HG03196 (cell line): Measurements from ENCODE around the gene CLIC5.

Experiments used
- ATAC-seq: cut with Tn5 transposase; IDR thresholded peaks from one replicate; pipeline ENCODE4 v1.9.1; 2021; ENCODE audit not compliant: unreplicated experiment

The CLIC5 gene

DNA sequence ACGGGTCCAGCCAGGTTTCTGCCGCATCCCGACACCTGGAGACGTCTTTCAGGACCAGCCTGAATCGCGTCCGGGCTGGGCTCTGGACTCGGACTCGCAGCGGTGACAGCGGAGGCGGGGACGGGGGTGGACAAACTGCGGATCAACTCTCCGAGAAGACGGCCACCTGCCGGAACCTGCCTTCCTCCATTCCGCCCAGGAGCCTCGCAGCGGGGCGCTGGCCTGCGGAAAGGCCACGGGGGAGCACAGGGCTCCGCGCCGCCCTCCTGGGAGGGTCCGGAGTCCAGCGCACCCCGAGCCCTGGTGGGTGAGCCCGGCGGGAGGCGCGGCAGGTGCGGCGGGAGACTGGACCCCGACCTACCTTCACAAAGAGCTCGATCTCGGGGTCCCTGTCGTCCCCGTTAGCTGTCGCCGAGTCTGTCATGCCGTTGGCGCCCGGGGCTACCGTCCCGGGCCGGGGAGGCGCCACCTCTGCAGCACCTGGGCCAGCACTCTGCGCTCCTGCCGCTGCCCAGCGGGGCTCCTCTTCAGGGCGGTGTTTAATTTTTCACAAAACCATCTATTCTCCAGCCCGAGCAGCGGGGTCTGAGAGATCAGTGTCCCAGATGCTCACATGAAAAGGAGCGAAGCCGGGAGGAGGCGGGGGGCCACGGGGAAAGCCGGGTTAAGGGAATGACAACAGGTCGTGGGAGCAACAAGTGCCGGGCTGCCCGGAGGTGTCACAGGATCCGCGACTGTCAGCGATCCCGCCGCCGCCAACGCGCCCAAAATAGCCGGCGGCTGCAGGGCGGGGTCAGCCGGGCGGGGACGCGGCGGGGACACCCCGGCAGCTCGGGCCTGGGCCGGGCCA lies at the start of gene CLIC5:
Gene CLIC5, minus strand, starts transcription at position 742 of the 850 bp plus-strand sequence. Its CDS starts 318 bp downstream, at position 424.
- no peak for ATAC-seq

DNA sequence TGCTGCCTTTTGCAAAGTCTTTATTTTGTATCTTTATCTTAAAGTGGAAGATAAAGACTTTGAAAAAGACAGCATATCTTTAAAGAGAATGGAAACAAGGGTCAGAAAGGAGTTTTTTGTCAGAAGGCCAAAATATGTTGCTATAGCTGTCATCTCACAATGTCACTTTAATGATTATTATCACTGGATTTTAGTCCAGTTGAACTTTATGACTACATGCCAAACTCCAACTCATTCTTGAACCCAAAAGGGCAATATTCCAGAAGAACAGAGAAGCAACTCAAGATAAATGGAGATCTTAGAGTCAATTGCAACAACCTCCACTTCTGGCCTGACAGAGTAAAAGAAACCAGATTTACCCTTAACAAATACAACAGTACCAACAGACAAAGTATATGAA lies 47.3 kb upstream of the CLIC5 start:
- ATAC-seq, result no peak

DNA sequence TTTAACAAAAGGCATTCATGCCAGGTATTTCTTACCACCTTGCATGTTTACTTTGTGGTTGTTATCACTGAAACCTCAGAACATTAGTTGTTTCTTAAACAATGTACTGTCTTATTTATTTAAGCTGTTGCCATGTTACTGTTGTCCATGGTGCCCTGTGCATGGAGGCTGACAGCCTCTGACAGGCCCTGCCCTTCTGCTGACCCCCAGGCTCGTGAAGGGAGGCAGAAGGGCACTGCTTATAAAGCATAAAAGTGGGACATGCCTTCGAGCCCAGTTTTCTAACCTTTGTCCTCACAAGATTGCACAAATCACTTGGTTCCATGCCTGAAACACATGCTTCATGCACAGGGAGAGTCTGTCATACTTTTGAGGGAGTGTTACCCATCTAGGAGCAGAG lies 46.7 kb upstream of the CLIC5 start:
- ATAC-seq, result no peak

DNA sequence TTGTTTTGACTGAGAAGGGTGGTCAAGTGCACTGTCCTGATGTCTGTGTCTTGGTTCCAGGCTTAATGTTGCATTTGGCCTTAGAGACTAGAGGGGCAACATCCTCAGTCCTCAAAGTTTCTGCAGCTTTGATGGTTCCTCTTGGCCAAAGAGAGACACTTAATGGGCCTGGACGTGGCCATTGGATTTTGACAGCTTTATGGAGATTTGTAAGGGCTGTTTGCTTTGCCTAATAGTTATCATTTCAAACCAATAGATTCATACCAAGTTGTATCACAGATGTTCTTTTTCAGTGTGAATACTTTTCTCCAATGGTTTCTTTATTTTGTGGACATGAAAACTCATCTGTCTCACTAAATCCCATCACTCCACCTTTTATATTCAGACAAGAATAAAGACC lies 45.8 kb upstream of the CLIC5 start:
- no peak for ATAC-seq

DNA sequence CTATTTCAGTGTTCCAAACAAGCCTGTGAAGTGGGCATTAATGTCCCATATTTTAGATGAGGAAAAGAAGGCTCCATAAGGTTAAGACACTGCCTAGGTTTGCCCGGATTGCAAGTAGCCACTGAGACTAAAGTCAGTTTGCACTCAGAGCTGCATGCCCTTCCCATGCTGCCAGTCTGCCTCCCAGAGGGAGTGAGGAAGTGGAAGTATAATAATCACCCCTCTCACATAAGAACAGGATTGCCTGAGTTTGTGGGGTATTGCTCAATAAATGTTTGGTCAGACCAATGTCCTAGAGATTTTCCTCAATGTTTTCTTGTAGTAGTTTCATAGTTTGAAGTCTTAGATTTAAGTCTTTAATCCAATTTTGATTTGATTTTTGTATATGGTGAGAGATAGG lies 43.9 kb upstream of the CLIC5 start:
- no peak for ATAC-seq

DNA sequence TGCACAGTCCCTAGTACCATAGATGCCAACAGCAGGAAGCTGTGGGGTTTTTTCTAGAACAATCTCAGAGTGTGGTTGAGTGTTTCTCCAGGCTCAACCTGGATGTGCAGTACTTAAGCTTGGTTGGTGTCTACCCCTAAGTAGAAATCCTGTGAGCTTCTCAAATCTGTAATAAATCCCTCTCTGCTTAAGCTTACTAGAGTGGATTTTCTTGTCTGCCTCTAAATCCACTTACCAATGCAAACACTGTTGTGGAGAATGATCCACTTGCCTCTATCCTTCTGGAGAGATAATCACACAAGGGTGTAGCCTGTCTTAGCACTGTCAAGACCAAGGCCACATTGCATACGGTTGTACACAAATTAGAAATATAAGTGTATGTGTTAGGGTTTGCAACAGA lies 43.3 kb upstream of the CLIC5 start:
- ATAC-seq, result no peak

DNA sequence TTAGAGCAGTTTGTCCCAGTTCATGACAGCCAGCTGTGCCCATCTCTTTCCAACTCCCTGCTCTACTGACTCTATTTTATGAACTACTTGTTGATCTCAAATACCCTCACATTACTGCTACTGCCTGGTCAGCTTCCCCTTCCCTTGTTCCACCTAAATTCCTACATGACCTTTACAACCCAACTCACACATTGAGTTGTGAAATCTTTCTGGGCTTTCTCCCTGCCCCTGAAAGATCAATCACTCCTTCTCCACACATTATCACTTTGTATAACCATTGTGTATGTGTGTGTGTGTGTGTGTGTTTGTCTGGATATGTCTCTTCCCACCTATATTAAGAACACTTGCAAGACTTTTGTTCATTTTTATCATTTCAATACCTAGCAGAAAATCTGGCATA lies 42.1 kb upstream of the CLIC5 start:
- ATAC-seq, result no peak

DNA sequence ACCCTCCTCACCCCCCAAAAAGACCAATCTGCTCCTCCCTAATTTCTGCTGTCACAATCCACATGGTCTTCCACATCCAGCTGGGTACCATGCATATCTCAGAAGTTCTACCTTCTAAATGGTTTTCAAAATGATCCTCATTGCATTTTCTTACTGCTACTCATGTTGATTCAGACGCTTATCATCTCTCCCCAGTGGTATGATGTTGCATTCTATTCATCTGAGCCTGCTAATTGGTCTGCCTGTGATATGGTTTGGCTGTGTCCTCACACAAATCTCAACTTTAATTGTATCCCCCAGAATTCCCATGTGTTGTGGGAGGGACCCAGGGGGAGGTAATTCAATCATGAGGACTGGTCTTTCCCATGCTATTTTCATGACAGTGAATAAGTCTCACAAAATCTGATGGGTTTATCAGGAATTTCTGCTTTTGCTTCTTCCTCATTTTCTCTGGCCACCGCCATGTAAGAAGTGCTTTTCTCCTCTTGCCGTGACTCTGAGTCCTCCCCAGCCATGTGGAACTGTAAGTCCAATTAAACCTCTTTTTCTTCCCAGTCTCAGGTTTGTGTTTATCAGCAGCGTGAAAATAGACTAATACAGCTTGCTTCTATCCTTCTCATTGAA lies 41.4 kb upstream of the CLIC5 start:
- ATAC-seq, result no peak

DNA sequence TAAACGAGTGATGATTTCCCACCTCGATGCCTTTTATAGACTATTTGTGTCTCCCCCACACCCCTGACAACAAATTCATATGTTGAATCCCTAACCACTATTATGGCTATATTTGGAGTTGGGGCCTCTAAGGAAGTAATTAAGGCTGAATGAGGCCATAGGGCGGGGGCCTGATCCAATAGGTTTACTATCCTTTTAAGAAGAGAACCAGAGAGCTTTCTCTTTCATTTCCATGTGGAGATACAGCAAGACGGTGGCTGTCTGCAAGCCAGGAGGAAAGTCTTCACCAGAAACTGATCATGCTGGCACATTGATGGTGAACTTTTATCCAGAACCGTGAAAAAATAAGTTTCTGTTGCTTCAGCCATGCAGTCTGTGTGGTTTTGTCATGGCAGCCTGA lies 38.9 kb upstream of the CLIC5 start:
- no peak for ATAC-seq

DNA sequence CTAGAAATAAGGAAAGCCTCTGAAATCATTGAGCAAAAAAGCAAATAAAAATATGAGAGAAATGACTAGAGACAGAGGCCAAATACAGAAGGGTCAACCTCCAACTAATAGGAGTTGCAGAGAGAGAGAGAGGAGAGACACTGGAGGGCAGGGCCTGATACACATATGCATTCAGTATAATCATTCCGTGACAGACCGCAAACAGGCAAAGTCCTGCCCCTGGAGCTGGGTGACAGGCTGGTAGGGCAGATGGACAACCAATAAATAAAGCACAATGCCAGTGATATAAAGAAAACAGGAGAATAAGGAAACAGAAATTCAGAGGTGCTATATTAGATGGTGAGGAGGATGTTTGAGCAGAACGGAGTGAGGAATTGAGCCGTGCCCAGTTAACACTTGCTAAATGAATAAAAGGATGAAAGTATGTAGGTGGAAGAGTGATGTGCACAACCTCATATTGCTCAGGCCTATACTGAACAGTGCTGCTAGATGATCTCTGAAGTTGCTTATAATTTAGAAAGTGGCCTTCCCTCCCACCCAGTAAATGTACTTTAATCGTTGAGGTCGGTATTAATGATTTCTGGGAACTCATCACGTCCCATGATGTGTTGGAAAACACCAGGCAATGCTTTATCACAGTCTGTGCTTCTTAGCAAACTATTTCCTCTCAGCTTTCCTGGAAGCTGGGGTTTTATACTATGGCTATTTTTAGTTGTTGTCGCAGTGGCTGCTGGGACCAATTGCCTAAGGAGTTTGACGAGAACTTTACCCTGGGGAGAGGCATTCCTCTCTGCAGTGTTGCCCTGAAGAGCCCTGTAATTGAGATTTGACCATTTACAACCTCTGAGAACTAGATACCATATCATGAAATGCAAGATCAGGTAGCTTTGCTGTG lies 37.6 kb upstream of the CLIC5 start:
- no peak for ATAC-seq

DNA sequence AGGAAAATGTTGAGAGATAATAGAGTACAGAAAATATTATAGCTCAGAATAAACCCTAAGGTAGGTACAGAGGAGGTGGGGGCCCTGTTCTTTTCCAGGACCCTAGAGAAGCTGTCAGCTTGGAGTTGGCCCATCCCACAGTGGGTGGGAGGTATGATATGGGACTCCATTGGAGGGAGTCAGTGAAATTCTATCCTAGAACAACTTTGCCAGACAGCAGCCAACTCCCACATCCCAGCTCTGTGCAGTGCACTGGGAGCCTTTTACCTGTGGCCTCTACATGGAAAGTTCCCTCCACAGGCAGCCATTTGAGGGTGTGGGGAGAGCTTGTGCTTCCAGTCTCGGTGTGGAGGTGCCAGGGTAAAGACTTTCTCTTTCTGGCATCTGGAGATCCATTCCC lies 36.8 kb upstream of the CLIC5 start:
- no peak for ATAC-seq

DNA sequence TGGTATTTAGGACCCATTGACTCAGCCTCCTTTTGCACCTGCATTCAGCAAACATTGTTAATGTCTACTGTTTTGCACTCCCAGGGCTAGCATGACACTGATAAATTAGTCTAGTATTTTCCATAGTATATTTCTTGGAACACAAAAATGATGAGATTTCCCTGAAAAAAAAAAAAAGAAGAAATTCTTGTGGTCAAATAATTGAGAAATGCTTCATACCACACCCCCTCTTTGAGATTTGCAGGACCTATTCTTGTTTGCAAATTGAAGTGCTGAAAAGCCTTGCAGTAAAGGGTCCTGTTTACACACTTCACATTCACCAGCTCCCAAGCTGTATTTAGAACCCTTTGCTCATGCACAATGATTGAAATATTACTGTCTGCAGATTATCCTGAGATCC lies 36.3 kb upstream of the CLIC5 start:
- no peak for ATAC-seq

DNA sequence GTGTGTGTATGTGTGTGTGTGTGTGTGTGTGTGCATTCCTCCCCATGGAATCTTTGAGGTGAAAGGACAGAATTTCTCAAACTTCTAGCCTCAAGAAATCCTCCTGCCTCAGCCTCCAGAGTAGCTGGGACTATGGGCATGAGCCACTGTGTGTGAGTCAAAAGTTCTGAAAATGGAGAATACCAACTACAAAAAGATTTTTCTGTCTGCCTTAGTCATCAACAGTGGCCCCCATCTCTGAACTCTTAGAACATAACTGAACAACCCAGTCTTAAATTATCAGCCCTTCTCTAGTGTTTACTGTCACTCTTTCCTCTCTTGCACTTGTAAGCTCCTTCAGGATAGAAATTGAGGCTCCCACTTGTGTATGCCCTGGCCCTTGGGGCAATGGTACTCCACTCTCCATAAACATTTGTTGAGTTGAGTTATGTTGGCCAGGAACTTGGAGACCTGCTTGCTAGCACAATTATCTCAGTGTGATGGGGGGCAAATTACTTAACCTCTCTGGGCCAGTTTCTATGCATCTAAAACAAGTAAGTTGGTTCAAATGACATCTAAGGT lies 35.3 kb upstream of the CLIC5 start:
- ATAC-seq, result no peak

DNA sequence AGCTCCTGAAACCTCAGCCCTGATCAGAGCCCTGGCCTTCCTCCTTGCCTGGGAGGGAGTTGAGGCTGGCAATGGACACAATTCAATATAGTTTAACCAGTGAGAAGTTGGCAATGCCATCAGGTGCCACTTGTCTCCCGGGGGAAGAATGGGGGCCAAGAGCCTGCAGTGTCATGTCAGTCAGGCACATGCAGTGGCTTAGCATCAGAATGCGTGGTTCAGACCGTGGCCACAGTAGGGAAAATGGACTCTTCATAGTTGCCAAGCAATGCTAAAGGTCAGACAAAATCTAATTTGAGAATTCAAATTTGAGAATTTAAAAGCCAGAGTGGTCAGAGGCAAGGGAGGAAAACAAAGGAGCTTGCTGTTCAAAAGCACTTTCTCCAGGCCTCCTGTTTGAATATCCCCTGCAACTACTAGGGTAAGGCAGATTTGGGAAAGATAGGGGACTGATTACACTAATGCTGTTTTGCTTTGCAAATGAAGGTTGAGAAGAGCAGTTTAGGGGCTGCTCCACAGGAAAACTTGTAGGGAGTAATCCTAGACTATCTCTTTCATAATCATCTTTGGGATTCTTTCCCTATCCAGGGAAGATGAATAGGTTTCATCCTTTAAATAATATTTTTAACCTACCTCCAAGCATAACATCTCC lies 33.1 kb upstream of the CLIC5 start:
- ATAC-seq, result no peak

DNA sequence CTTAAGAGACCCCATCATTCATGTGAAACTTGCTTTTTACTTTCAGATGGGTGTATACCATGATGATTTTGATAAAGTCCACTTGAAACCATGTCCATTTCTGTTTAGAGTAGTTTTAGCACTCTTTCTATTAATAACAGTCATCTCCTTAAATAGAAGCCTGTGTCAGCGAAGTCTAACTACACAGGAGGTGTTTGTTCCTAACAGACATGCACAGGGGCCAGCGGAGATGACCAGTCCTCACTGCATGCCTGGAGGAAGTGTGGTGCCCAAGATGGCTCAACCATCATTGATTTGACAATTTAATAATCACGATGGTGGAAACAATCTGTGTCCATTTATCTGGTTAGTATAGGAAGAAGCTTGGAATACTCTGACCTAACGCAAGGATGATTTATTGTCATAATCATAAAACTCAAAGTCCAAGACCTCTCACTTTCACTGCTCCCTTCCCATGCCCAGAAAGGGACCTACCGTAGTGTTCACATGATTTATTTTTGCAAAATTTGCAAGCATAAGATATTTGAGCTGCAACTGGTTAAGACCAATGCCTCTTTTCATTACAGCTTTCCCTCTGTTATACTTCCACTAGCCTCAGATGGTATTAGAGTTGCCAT lies 31.0 kb upstream of the CLIC5 start:
- no peak for ATAC-seq

DNA sequence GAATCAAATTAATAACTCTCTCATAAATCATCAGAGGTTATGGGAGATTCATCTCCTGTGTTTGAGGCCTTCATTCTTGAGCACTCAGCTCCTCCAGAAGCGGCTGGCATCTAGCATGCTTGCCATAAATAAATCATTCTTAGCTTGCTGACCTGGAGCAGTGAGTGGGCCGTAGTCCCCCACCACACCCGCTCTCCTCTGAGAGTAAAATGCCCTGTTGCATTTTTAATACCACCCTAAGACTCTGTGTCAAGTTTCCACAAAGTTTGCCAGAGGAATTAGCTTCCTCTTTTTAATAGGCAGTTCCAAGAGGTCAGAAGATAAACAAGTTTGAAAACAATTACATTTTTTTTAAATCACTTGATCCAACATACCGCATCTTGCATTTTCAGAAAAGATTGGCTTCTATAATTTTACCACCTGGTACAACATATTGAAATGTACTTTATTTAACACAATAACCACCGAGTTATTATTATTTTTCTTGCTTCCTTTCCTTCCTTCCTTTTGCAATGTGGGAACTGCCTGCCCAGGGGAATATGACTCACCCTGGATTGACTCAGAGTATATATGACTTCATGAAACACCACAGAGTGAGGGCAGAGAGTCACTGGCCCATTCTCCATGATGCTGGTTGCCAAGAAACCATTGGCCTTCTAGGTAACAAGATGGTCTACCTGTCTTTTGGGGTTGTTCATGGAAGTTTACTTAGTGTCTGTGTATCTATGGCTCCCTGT lies 29.4 kb upstream of the CLIC5 start:
- no peak for ATAC-seq

DNA sequence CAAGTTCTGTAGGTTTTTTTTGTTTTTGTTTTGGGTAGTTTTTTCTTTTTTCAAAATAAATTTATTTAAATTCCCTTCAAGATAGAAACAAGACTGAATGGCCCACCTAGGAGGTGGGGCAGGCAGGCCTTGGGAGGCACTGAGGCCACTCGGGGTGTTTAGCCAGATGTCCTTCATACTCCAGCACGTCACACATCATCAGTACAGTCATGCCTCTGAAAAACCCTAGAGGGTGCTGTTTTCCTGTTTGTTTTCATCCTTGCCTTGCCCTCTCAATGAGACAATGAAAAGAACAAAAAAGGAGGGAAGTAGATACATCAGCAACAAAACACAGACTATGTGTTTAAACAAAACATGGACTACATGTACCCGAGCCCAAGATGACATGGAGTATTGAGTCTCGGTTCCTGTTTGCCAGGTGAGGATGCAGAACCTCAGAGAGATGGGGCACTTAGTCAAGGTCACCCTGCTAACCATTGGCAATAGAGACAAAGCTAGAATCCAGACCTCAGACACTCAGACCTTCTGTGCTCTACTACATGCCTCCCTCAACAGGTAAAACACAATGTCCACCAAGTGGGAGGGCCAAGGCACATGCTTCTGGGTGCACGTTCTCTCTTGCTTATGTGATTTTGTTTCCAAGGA lies 26.8 kb upstream of the CLIC5 start:
- no peak for ATAC-seq

DNA sequence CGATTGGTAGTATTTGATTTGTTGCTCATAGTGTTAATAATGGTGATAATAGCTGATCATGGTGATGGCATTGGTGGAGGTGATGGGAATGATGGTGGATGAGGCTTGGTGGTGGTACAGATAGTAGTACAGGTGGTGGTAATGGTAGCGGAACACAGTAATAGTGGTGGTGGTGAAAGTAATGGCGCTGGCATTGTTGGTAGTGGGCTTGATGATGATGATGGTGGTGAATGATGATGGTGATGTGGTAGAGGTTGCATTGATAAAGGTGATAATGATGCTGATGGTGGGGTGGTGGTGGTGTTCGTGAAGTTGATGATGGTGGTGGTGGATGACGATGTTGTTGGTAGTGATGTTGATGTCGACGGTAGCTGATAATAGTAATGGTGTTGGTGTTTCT lies 24.6 kb upstream of the CLIC5 start:
- ATAC-seq, result no peak

DNA sequence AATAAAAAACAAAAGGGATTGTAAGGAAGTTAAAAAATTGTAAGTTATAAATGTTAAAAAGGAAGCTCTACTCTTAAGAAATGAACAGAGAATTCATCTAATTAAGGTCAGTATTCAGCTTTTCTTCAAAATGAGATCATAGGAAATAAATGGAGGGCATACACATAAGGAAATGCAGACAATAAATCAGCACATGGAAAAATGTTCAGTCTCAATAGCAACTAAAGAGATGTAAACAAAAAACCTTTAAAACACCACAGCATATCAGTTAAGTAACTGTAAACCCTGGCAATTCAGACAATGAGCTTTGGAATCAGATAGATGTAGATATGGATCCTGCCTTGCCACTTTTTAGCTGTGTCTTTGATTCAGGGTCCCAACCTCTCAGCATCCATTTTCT lies 24.0 kb upstream of the CLIC5 start:
- ATAC-seq, result no peak
